Hepatocyte (in vitro differentiated cells): ENCODE data around the gene DNAH3. TPM values are rescaled to one million over a fixed set of nuclear protein-coding genes. Genes with fewer than 3 reads are reported as not detected.

ENCODE experiments used
- DNase-seq: peaks from one replicate; pipeline ENCODE4 v3.0.0-alpha.2; 2016; ENCODE audit warnings: low spot score
- H2AFZ ChIP-seq: fragments of 200-600 bp; sonication (generic); 2 replicates; pipeline ENCODE4 v1.6.0; 2016; ENCODE audit warnings: antibody characterized with exemption, mild to moderate bottlenecking
- H3K27ac ChIP-seq: fragments of 200-600 bp; sonication (generic); 2 replicates; pipeline ENCODE4 v1.5.1; 2016; ENCODE audit warnings: mild to moderate bottlenecking
- H3K27me3 ChIP-seq: fragments of 200-600 bp; sonication (generic); 2 replicates; pipeline ENCODE4 v1.6.1; 2016
- H3K36me3 ChIP-seq: fragments of 200-600 bp; sonication (generic); replicated peaks from 2 replicates; pipeline ENCODE4 v1.5.1; 2016; ENCODE audit warnings: low read depth; ENCODE audit not compliant: insufficient read depth
- H3K4me1 ChIP-seq: fragments of 200-600 bp; sonication (generic); 2 replicates; pipeline ENCODE4 v1.5.1; 2016; ENCODE audit warnings: mild to moderate bottlenecking, moderate library complexity; ENCODE audit not compliant: insufficient read depth
- H3K4me2 ChIP-seq: fragments of 200-600 bp; sonication (generic); 2 replicates; pipeline ENCODE4 v1.6.0; 2016
- H3K4me3 ChIP-seq: fragments of 200-600 bp; sonication (generic); 2 replicates; pipeline ENCODE4 v1.5.1; 2016; ENCODE audit warnings: mild to moderate bottlenecking
- H3K79me2 ChIP-seq: fragments of 200-600 bp; sonication (generic); 2 replicates; pipeline ENCODE4 v1.6.0; 2017; ENCODE audit warnings: mild to moderate bottlenecking
- H3K9me2 ChIP-seq: fragments of 200-600 bp; sonication (generic); replicated peaks from 2 replicates; pipeline ENCODE4 v1.6.0; 2017; ENCODE audit warnings: mild to moderate bottlenecking; ENCODE audit not compliant: insufficient read depth
- H3K9me3 ChIP-seq: fragments of 200-600 bp; sonication (generic); 2 replicates; pipeline ENCODE4 v1.5.1; 2016; ENCODE audit warnings: low read depth, mild to moderate bottlenecking
- H4K20me1 ChIP-seq: fragments of 200-600 bp; sonication (generic); 2 replicates; pipeline ENCODE4 v1.6.0; 2016; ENCODE audit warnings: mild to moderate bottlenecking; ENCODE audit not compliant: insufficient read depth, poor library complexity, severe bottlenecking
- EZH2 ChIP-seq: fragments of 200-600 bp; sonication (generic); IDR thresholded peaks from 2 replicates; pipeline ENCODE4 v1.6.1; 2016; ENCODE audit warnings: antibody characterized with exemption, mild to moderate bottlenecking, borderline replicate concordance
- EZH2phosphoT487 ChIP-seq: fragments of 200-600 bp; sonication (generic); IDR thresholded peaks from one replicate; pipeline ENCODE4 v1.6.1; 2018; ENCODE audit warnings: antibody characterized with exemption, mild to moderate bottlenecking, low read depth, moderate library complexity; ENCODE audit not compliant: unreplicated experiment, severe bottlenecking
- WGBS: methylation state at CpG from one replicate; pipeline ENCODE4 v1.1.6; 2016; ENCODE audit warnings: low lambda C conversion rate; ENCODE audit errors: missing lambda C conversion rate; 5-methylcytosine and 5-hydroxymethylcytosine counted together
- polyA plus RNA-seq: library from polyadenylated mRNA; unstranded; fragments of >200 nt; fragmentation: Nextera tagmentation; extraction: Ambion mirVana; gene quantifications from 2 replicates; pipeline ENCODE4 v1.2.1, GENCODE V29; 2016
- total RNA-seq: library from RNA; depleted of rRNA; stranded (reverse); fragments of >200 nt; gene quantifications from 2 replicates; pipeline ENCODE4 v1.2.3, GENCODE V29; 2014
- TF ChIP-seq, protein P1 (sequence below): fragments of 200-600 bp; sonication (generic); IDR thresholded peaks from 2 replicates; pipeline ENCODE4 v1.5.1; 2016; ENCODE audit warnings: antibody characterized with exemption, mild to moderate bottlenecking; ENCODE audit not compliant: poor library complexity

DNAH3 gene
- total and polyA plus RNA-seq, 2 experiments from 2014 or later = 0.33 to 0.37 TPM

GRCh38 chr16:20952139-20952920 lies 198.3 kb downstream of the DNAH3 start:
- Histone ChIP-seq H2AFZ (no peak overlapping the region), H3K79me2 (no peaks in the 10 kb centered on the region), H3K27me3 (no peaks in the 10 kb centered on the region)

GRCh38 chr16:20950294-20950693 lies 200.4 kb downstream of the DNAH3 start:
- Histone ChIP-seq H4K20me1 (no peaks in the 10 kb centered on the region), H3K9me2 (no peaks in the 10 kb centered on the region), H3K27ac (no peak overlapping the region), H3K4me1 (no peaks in the 10 kb centered on the region), H3K36me3 (no peaks in the 10 kb centered on the region), H3K4me3 (no peak overlapping the region), H3K9me3 (no peaks in the 10 kb centered on the region), H3K27me3 (no peaks in the 10 kb centered on the region), H3K79me2 (no peaks in the 10 kb centered on the region), H2AFZ (no peak overlapping the region), H3K4me2 (no peak overlapping the region)
- no peak for DNase-seq
- TF ChIP-seq EZH2 = no peak
- TF ChIP-seq, protein P1, sequence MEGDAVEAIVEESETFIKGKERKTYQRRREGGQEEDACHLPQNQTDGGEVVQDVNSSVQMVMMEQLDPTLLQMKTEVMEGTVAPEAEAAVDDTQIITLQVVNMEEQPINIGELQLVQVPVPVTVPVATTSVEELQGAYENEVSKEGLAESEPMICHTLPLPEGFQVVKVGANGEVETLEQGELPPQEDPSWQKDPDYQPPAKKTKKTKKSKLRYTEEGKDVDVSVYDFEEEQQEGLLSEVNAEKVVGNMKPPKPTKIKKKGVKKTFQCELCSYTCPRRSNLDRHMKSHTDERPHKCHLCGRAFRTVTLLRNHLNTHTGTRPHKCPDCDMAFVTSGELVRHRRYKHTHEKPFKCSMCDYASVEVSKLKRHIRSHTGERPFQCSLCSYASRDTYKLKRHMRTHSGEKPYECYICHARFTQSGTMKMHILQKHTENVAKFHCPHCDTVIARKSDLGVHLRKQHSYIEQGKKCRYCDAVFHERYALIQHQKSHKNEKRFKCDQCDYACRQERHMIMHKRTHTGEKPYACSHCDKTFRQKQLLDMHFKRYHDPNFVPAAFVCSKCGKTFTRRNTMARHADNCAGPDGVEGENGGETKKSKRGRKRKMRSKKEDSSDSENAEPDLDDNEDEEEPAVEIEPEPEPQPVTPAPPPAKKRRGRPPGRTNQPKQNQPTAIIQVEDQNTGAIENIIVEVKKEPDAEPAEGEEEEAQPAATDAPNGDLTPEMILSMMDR = no peak
- no peak for TF ChIP-seq EZH2phosphoT487
- 91% methylated on average over 4 of the region's 4 CpGs for WGBS

More at GRCh38 chr16:20952139-20952920, 198.3 kb downstream of the DNAH3 start:
- Histone ChIP-seq H3K4me1 (no peaks in the 10 kb centered on the region), H3K27ac (no peak overlapping the region), H3K9me2 (no peaks in the 10 kb centered on the region), H3K4me2 (no peak overlapping the region), H3K9me3 (no peaks in the 10 kb centered on the region), H3K36me3 (no peaks in the 10 kb centered on the region), H4K20me1 (no peaks in the 10 kb centered on the region), H3K4me3 (no peak overlapping the region)
- WGBS = 80% methylated on average over 13 of the region's 13 CpGs
- no peak for TF ChIP-seq EZH2phosphoT487
- no peak for TF ChIP-seq EZH2
- TF ChIP-seq, protein P1 = no peak
- DNase-seq = no peak

DNA sequence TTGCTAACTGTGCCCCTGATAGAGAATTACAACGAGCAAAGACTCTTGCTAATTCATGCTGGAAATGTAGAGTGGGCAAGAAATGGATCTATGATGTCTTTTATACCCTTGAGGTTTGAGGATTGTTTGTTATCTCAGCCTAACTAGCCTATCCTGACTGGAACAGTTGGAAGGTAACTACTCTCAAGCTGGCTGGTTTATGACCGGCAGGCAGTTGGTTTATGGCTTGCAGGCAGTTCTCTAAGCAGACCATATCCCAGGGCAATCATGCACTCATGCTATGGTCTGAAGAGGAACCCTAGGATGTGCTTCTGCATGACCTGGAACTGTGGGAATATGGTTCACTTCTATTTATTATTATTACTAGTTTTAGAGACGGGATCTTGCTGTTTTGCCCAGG lies 201.0 kb downstream of the DNAH3 start:
- 80% methylated on average over 3 of the region's 3 CpGs for WGBS

More for the DNA sequence above, 201.0 kb downstream of the DNAH3 start:
- H3K4me2 ChIP-seq = no peak overlapping the region
- H3K4me3 ChIP-seq = no peak overlapping the region
- H3K9me2 ChIP-seq = no peaks in the 10 kb centered on the region
- no peak overlapping the region for H3K27ac ChIP-seq
- no peaks in the 10 kb centered on the region for H3K4me1 ChIP-seq
- no peaks in the 10 kb centered on the region for H3K9me3 ChIP-seq
- no peaks in the 10 kb centered on the region for H3K27me3 ChIP-seq
- no peak for DNase-seq
- H3K79me2 ChIP-seq = no peaks in the 10 kb centered on the region
- no peaks in the 10 kb centered on the region for H3K36me3 ChIP-seq
- TF ChIP-seq, protein P1 = no peak
- TF ChIP-seq EZH2phosphoT487 (no peak), EZH2 (no peak)
- no peaks in the 10 kb centered on the region for H4K20me1 ChIP-seq
- H2AFZ ChIP-seq = no peak overlapping the region
